Posterior cingulate gyrus (tissue), 11 donors: ENCODE data around the gene TFRC.
"Not testable (repeated sequence)": the region's sequence is repeated elsewhere in the genome, so short reads cannot be mapped to it uniquely, and the experiment has no call there.

Experiments
- DNase-seq, 10 donors: peaks; one replicate each; pipeline versions ENCODE4 v3.0.0 to v3.0.0-alpha.2; 2020 to 2021; ENCODE audit warnings: mixed read lengths in 3 of 10
- intact Hi-C: fragments of 100-400 bp; cut with DNase I; formaldehyde crosslinking; loops from one replicate; pipeline ENCODE4 v1.15.1; 2023

TFRC gene

GRCh38 chr3:196009456-196009855 lies 72.4 kb downstream of the TFRC start:
- intact Hi-C loops = no loop called here
- no peak for DNase-seq

GRCh38 chr3:196008929-196009328 lies 73.0 kb downstream of the TFRC start:
- intact Hi-C loops = no loop called here
- DNase-seq = no peak

GRCh38 chr3:196008387-196008786 lies 73.5 kb downstream of the TFRC start:
- no peak for DNase-seq
- intact Hi-C loops = no loop called here

- DNase-seq = peak in 1 of 10 donors; percentile 72
- intact Hi-C loops = no loop called here
Measured at GRCh38 chr3:196007744-196008335, 74.0 kb downstream of the TFRC start.

GRCh38 chr3:196005338-196005737 lies 76.6 kb downstream of the TFRC start:
- peak in 1 of 10 donors; percentile 70 for DNase-seq
- intact Hi-C loops = not testable (repeated sequence)

GRCh38 chr3:196004359-196005052 lies 77.4 kb downstream of the TFRC start:
- intact Hi-C loops = not testable (repeated sequence)

GRCh38 chr3:196003611-196004010 lies 78.3 kb downstream of the TFRC start:
- intact Hi-C loops = no loop called here
- no peak for DNase-seq

More at GRCh38 chr3:196004359-196005052, 77.4 kb downstream of the TFRC start:
- peak in 1 of 10 donors; percentile 22 for DNase-seq

- DNase-seq, intact Hi-C loops: not testable (repeated sequence)
Measured at GRCh38 chr3:196002721-196003120, 79.2 kb downstream of the TFRC start.

GRCh38 chr3:196001240-196001639 lies 80.7 kb downstream of the TFRC start:
- intact Hi-C loops, DNase-seq: not testable (repeated sequence)

- intact Hi-C loops, DNase-seq: not testable (repeated sequence)
Measured at GRCh38 chr3:196000360-196000950, 81.4 kb downstream of the TFRC start.

GRCh38 chr3:195999896-196000295 lies 82.0 kb downstream of the TFRC start:
- intact Hi-C loops = no loop called here
- no peak for DNase-seq
